ELR (cell line): Measurements from ENCODE around the gene KCTD12.
A peak's percentile ranks its signal among the peaks of the same experiment; 100 is the strongest.

Source experiments
- DNase-seq: peaks from one replicate; pipeline ENCODE4 v3.0.0-alpha.2; 2015; ENCODE audit warnings: low read depth

KCTD12 gene

GRCh38 chr13:76887076-76887563, 915 bp upstream of the KCTD12 start:
- DNase-seq: no peak

- DNase-seq: no peak
These were observed 257 bp downstream of the KCTD12 start for GRCh38 chr13:76886005-76886291.

GRCh38 chr13:76885203-76886004, 801 bp downstream of the KCTD12 start:
- DNase-seq: peak; percentile 76

GRCh38 chr13:76884907-76885202, 1.4 kb downstream of the KCTD12 start:
- no peak for DNase-seq

GRCh38 chr13:76884186-76884906, 1.9 kb downstream of the KCTD12 start:
- peak; percentile 67 for DNase-seq

- no peak for DNase-seq
These were observed 3.0 kb downstream of the KCTD12 start for GRCh38 chr13:76883236-76883635.

- DNase-seq: no peak
These were observed 3.8 kb downstream of the KCTD12 start for GRCh38 chr13:76882431-76882830.

- no peak for DNase-seq
These were observed 6.3 kb downstream of the KCTD12 start for GRCh38 chr13:76879883-76880270.

- DNase-seq: peak; percentile 85
These were observed 6.9 kb downstream of the KCTD12 start for GRCh38 chr13:76879203-76879882.

- DNase-seq: no peak
These were observed 8.2 kb downstream of the KCTD12 start for GRCh38 chr13:76878043-76878442.

- DNase-seq: no peak
These were observed 10.9 kb downstream of the KCTD12 start for GRCh38 chr13:76875271-76875815.

- no peak for DNase-seq
These were observed 11.7 kb downstream of the KCTD12 start for GRCh38 chr13:76874479-76874878.

GRCh38 chr13:76873445-76873844, 12.8 kb downstream of the KCTD12 start:
- no peak for DNase-seq

GRCh38 chr13:76872675-76873074, 13.5 kb downstream of the KCTD12 start:
- DNase-seq: peak; percentile 14

- no peak for DNase-seq
These were observed 14.8 kb downstream of the KCTD12 start for GRCh38 chr13:76871432-76871831.

- no peak for DNase-seq
These were observed 17.8 kb downstream of the KCTD12 start for GRCh38 chr13:76868371-76868770.

GRCh38 chr13:76865996-76866503, 20.2 kb downstream of the KCTD12 start:
- no peak for DNase-seq

GRCh38 chr13:76865109-76865508, 21.1 kb downstream of the KCTD12 start:
- DNase-seq: no peak

GRCh38 chr13:76864259-76864658, 21.9 kb downstream of the KCTD12 start:
- DNase-seq: no peak

GRCh38 chr13:76863022-76863421, 23.2 kb downstream of the KCTD12 start:
- no peak for DNase-seq

- no peak for DNase-seq
These were observed 24.3 kb downstream of the KCTD12 start for GRCh38 chr13:76861859-76862258.

- no peak for DNase-seq
These were observed 25.5 kb downstream of the KCTD12 start for GRCh38 chr13:76860706-76861105.

GRCh38 chr13:76854894-76855293, 31.3 kb downstream of the KCTD12 start:
- DNase-seq: peak; percentile 75
